ENCODE data around the gene PTPRN2. TPM values are rescaled to one million over a fixed set of nuclear protein-coding genes. Genes with fewer than 3 reads are reported as not detected.
A peak's percentile ranks its signal among the peaks of the same experiment; 100 is the strongest.
"Not testable (repeated sequence)": the region's sequence is repeated elsewhere in the genome, so short reads cannot be mapped to it uniquely, and the experiment has no call there.

PTPRN2 gene
- total and polyA plus RNA-seq, 5 experiments from 2014 or later: 0.69 to 1.5 (median 0.99) TPM

GRCh38 chr7:158431055-158431940 is 156.3 kb downstream of the PTPRN2 start:
- no peak for ATAC-seq
- Mint-ChIP-seq H3K27me3 (peaks cover 5 to 42% (median 7%) of the 10 kb centered on the region in 5 donors), H3K27ac (peak overlapping the region in 1 of 10 donors; percentile 13), H3K9me3 (no peaks in the 10 kb centered on the region), H3K4me3 (no peak overlapping the region), H3K36me3 (no peaks in the 10 kb centered on the region), H3K4me1 (peaks cover 0 to 4% (median 2%) of the 10 kb centered on the region in 4 donors)
- no peak for DNase-seq
- POLR2A ChIA-PET: no interaction called here

- H3K4me3 Mint-ChIP-seq: no peak overlapping the region
- DNase-seq: no peak
- no peak overlapping the region for H3K27ac Mint-ChIP-seq
- no peak for ATAC-seq
- no peaks in the 10 kb centered on the region for H3K9me3 Mint-ChIP-seq
- H3K27me3 Mint-ChIP-seq: peaks cover 0 to 36% (median 5%) of the 10 kb centered on the region in 5 donors
- peaks cover 0 to 4% (median 2%) of the 10 kb centered on the region in 4 donors for H3K4me1 Mint-ChIP-seq
- H3K36me3 Mint-ChIP-seq: no peaks in the 10 kb centered on the region
- POLR2A ChIA-PET: no interaction called here
Observed at GRCh38 chr7:158430308-158431034, 157.2 kb downstream of the PTPRN2 start.

- Mint-ChIP-seq H3K27me3 (peaks cover 0 to 22% (median 5%) of the 10 kb centered on the region in 5 donors), H3K27ac (no peak overlapping the region), H3K9me3 (no peaks in the 10 kb centered on the region), H3K36me3 (no peaks in the 10 kb centered on the region), H3K4me1 (peaks cover 0 to 4% (median 2%) of the 10 kb centered on the region in 4 donors), H3K4me3 (no peak overlapping the region)
- no peak for ATAC-seq
- no peak for DNase-seq
- POLR2A ChIA-PET: no interaction called here
Observed at GRCh38 chr7:158428837-158429753, 158.5 kb downstream of the PTPRN2 start.

GRCh38 chr7:158428131-158428836 is 159.3 kb downstream of the PTPRN2 start:
- DNase-seq: no peak
- H3K27me3 Mint-ChIP-seq: peaks cover 0 to 21% (median 5%) of the 10 kb centered on the region in 5 donors
- no peak overlapping the region for H3K4me3 Mint-ChIP-seq
- no peaks in the 10 kb centered on the region for H3K36me3 Mint-ChIP-seq
- H3K4me1 Mint-ChIP-seq: peaks cover 0 to 4% (median 2%) of the 10 kb centered on the region in 4 donors
- no peaks in the 10 kb centered on the region for H3K9me3 Mint-ChIP-seq
- POLR2A ChIA-PET: no interaction called here
- ATAC-seq: no peak
- H3K27ac Mint-ChIP-seq: no peak overlapping the region

GRCh38 chr7:158425676-158426075 is 161.9 kb downstream of the PTPRN2 start:
- POLR2A ChIA-PET, H3K27ac Mint-ChIP-seq: not testable (repeated sequence)
- H3K27me3 Mint-ChIP-seq: peaks cover 0 to 23% (median 3%) of the 10 kb centered on the region in 5 donors

GRCh38 chr7:158424531-158424930 is 163.1 kb downstream of the PTPRN2 start:
- Mint-ChIP-seq H3K27ac (no peak overlapping the region), H3K4me3 (no peak overlapping the region), H3K4me1 (no peaks in the 10 kb centered on the region), H3K27me3 (peaks cover 0 to 14% (median 3%) of the 10 kb centered on the region in 5 donors), H3K9me3 (no peaks in the 10 kb centered on the region), H3K36me3 (no peaks in the 10 kb centered on the region)
- DNase-seq (peak in 1 of 10 donors; percentile 41), ATAC-seq (no peak)
- POLR2A ChIA-PET: no interaction called here

More at GRCh38 chr7:158425676-158426075, 161.9 kb downstream of the PTPRN2 start:
- not testable (repeated sequence) for H3K4me1 Mint-ChIP-seq, H3K4me3 Mint-ChIP-seq, DNase-seq, ATAC-seq, H3K36me3 Mint-ChIP-seq, H3K9me3 Mint-ChIP-seq

- no peaks in the 10 kb centered on the region for H3K36me3 Mint-ChIP-seq
Observed at GRCh38 chr7:158424011-158424410, 163.6 kb downstream of the PTPRN2 start.

GRCh38 chr7:158422887-158423560 is 164.6 kb downstream of the PTPRN2 start:
- Mint-ChIP-seq H3K4me1 (no peaks in the 10 kb centered on the region), H3K27ac (no peak overlapping the region), H3K9me3 (peaks cover 0 to 6% (median 0%) of the 10 kb centered on the region in 9 donors), H3K36me3 (no peaks in the 10 kb centered on the region), H3K27me3 (peaks cover 0 to 10% (median 3%) of the 10 kb centered on the region in 5 donors), H3K4me3 (no peak overlapping the region)
- ATAC-seq: no peak
- peak in 1 of 10 donors; percentile 37 for DNase-seq
- POLR2A ChIA-PET: no interaction called here

More at GRCh38 chr7:158424011-158424410, 163.6 kb downstream of the PTPRN2 start:
- POLR2A ChIA-PET: no interaction called here
- Mint-ChIP-seq H3K27me3 (peaks cover 0 to 10% (median 3%) of the 10 kb centered on the region in 5 donors), H3K4me3 (no peak overlapping the region), H3K9me3 (no peaks in the 10 kb centered on the region), H3K27ac (peak overlapping the region in 1 of 10 donors; percentile 3), H3K4me1 (no peaks in the 10 kb centered on the region)
- ATAC-seq (no peak), DNase-seq (peak in 1 of 10 donors; percentile 15)

GRCh38 chr7:158422196-158422886 is 165.3 kb downstream of the PTPRN2 start:
- Mint-ChIP-seq H3K27ac (no peak overlapping the region), H3K27me3 (peaks cover 0 to 10% (median 3%) of the 10 kb centered on the region in 5 donors), H3K4me3 (no peak overlapping the region), H3K36me3 (no peaks in the 10 kb centered on the region), H3K9me3 (peaks cover 0 to 10% (median 0%) of the 10 kb centered on the region in 9 donors), H3K4me1 (no peaks in the 10 kb centered on the region)
- ATAC-seq (no peak), DNase-seq (peak in 1 of 10 donors; percentile 58)
- POLR2A ChIA-PET: no interaction called here

- H3K4me3 Mint-ChIP-seq: no peak overlapping the region
- H3K4me1 Mint-ChIP-seq: no peaks in the 10 kb centered on the region
- ATAC-seq: no peak
- H3K36me3 Mint-ChIP-seq: no peaks in the 10 kb centered on the region
- DNase-seq: no peak
- no peak overlapping the region for H3K27ac Mint-ChIP-seq
- POLR2A ChIA-PET: no interaction called here
- peaks cover 0 to 10% (median 3%) of the 10 kb centered on the region in 5 donors for H3K27me3 Mint-ChIP-seq
- H3K9me3 Mint-ChIP-seq: peaks cover 0 to 10% (median 0%) of the 10 kb centered on the region in 9 donors
Observed at GRCh38 chr7:158421361-158421760, 166.3 kb downstream of the PTPRN2 start.

All from naive thymus-derived CD8-positive, alpha-beta T cell (primary cell).